Neural crest cell (in vitro differentiated cells): ENCODE measurements around the gene PDCD2. TPM values are rescaled to one million over a fixed set of nuclear protein-coding genes. Genes with fewer than 3 reads are reported as not detected.

Experiments
- DNase-seq: peaks from one replicate; pipeline ENCODE4 v3.0.0; 2021; ENCODE audit warnings: low read depth, mixed read lengths, low spot score
- H3K27ac Mint-ChIP-seq: one replicate; pipeline ENCODE4 v1.8.0; 2021; ENCODE audit warnings: mild to moderate bottlenecking, mixed read lengths; ENCODE audit not compliant: unreplicated experiment
- H3K27me3 Mint-ChIP-seq: 2 replicates; pipeline ENCODE4 v1.8.0; 2021; ENCODE audit warnings: low read depth, mild to moderate bottlenecking, mixed read lengths
- H3K36me3 Mint-ChIP-seq: 2 replicates; pipeline ENCODE4 v1.8.0; 2021; ENCODE audit warnings: low read depth, mild to moderate bottlenecking, mixed read lengths
- H3K4me1 Mint-ChIP-seq: 2 replicates; pipeline ENCODE4 v1.8.0; 2021; ENCODE audit warnings: mixed read lengths
- H3K4me3 Mint-ChIP-seq: one replicate; pipeline ENCODE4 v1.8.0; 2021; ENCODE audit warnings: mild to moderate bottlenecking, mixed read lengths
- H3K9me3 Mint-ChIP-seq: 2 replicates; pipeline ENCODE4 v1.8.0; 2021; ENCODE audit warnings: mixed read lengths
- CTCF ChIP-seq: fragments of 200-600 bp; sonication (generic); conservative IDR thresholded peaks from 2 replicates; pipeline ENCODE4 v1.5.0; 2021; ENCODE audit warnings: antibody characterized with exemption, mild to moderate bottlenecking
- total RNA-seq: library from RNA; stranded (reverse); gene quantifications from 2 replicates; pipeline ENCODE4 v1.2.1, GENCODE V29; 2021

The PDCD2 gene
- total RNA-seq, 1 donor from 2014 or later = 73.3 TPM

- no peaks in the 10 kb centered on the region for H3K36me3 Mint-ChIP-seq
- H3K27ac Mint-ChIP-seq = no peak overlapping the region
- H3K4me3 Mint-ChIP-seq = no peak overlapping the region
- TF ChIP-seq CTCF = no peak
- peaks cover 82% of the 10 kb centered on the region for H3K27me3 Mint-ChIP-seq
- H3K4me1 Mint-ChIP-seq = no peaks in the 10 kb centered on the region
- H3K9me3 Mint-ChIP-seq = peaks cover 13% of the 10 kb centered on the region
- no peak for DNase-seq
These were observed 12.0 kb upstream of the PDCD2 start for GRCh38 chr6:170596426-170596825.

- H3K9me3 Mint-ChIP-seq = peaks cover 21% of the 10 kb centered on the region
- no peak for TF ChIP-seq CTCF
- no peaks in the 10 kb centered on the region for H3K4me1 Mint-ChIP-seq
- DNase-seq = no peak
- no peak overlapping the region for H3K4me3 Mint-ChIP-seq
- H3K27ac Mint-ChIP-seq = no peak overlapping the region
- H3K27me3 Mint-ChIP-seq = peaks cover 63% of the 10 kb centered on the region
- peaks cover 3% of the 10 kb centered on the region for H3K36me3 Mint-ChIP-seq
These were observed 6.3 kb upstream of the PDCD2 start for GRCh38 chr6:170590725-170591124.

- no peak for DNase-seq
- H3K27ac Mint-ChIP-seq = peak overlapping the region; percentile 67
- TF ChIP-seq CTCF = no peak
These were observed 589 bp upstream of the PDCD2 start for GRCh38 chr6:170584954-170585498.

GRCh38 chr6:170583756-170584180 is 669 bp downstream of the PDCD2 start:
- H3K4me1 Mint-ChIP-seq = peaks cover 22% of the 10 kb centered on the region
- TF ChIP-seq CTCF = peak; percentile 42
- DNase-seq = no peak
- H3K27me3 Mint-ChIP-seq = peaks cover 18% of the 10 kb centered on the region
- peak overlapping the region; percentile 97 for H3K4me3 Mint-ChIP-seq
- peaks cover 12% of the 10 kb centered on the region for H3K36me3 Mint-ChIP-seq
- H3K9me3 Mint-ChIP-seq = no peaks in the 10 kb centered on the region
- H3K27ac Mint-ChIP-seq = peak overlapping the region; percentile 75

More at GRCh38 chr6:170584954-170585498, 589 bp upstream of the PDCD2 start:
- peaks cover 4% of the 10 kb centered on the region for H3K9me3 Mint-ChIP-seq
- peaks cover 26% of the 10 kb centered on the region for H3K27me3 Mint-ChIP-seq
- peaks cover 12% of the 10 kb centered on the region for H3K36me3 Mint-ChIP-seq
- H3K4me3 Mint-ChIP-seq = peak overlapping the region; percentile 98
- peaks cover 22% of the 10 kb centered on the region for H3K4me1 Mint-ChIP-seq

- Mint-ChIP-seq H3K4me1 (peaks cover 12% of the 10 kb centered on the region), H3K4me3 (no peak overlapping the region), H3K36me3 (peaks cover 12% of the 10 kb centered on the region), H3K9me3 (no peaks in the 10 kb centered on the region), H3K27me3 (no peaks in the 10 kb centered on the region), H3K27ac (no peak overlapping the region)
- no peak for TF ChIP-seq CTCF
- no peak for DNase-seq
These were observed 5.5 kb downstream of the PDCD2 start for GRCh38 chr6:170578909-170579308.
